Esophagus squamous epithelium (tissue), 4 donors: Measurements from ENCODE around the gene UQCRC2.

Source experiments
- CTCF ChIP-seq, 6 experiments: fragments of 450-650 bp in 4 of 6; fragments of 200-600 bp in 2 of 6; sonication (generic) in 2 of 6; IDR thresholded peaks; one replicate each; pipeline ENCODE4 v1.5.1; 2016 to 2019; ENCODE audit warnings: antibody characterized with exemption in 6 of 6, mild to moderate bottlenecking in 4 of 6, moderate library complexity in 4 of 6
- POLR2A ChIP-seq, 4 donors: fragments of 450-650 bp; IDR thresholded peaks; one replicate each; pipeline ENCODE4 v1.6.1; 2017; ENCODE audit warnings: antibody characterized with exemption in 4 of 4, mild to moderate bottlenecking in 4 of 4, moderate library complexity in 3 of 4

DNA sequence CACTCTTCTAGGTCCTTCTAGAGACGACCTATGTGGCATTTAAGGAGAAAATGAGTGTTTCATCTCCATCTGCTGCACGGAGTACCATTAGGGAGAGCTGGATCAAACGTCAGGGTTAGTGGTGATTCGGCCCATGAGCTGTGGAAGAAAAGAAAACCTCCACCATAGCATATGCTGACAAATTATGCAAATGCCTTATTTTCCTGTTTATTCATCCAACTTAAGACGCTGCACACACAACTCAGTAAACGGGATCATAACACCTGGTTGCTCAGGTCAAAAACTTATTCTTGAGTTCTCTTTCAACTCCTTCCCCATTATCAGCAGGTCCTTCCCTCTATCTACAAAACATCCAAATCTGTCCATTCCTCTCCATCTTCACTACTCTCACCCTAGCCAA, 53.5 kb downstream of the UQCRC2 start:
- TF ChIP-seq CTCF (IDR thresholded peaks at IDR 0.05), result no peak
- TF ChIP-seq POLR2A (IDR thresholded peaks at IDR 0.05), result no peak
